IPS-18c (cell line): Measurements from ENCODE around the gene LAMA2.

ENCODE experiments used
- H3K4me3 ChIP-seq: 2 replicates; pipeline ENCODE4 v1.7.0; 2013; ENCODE audit warnings: low read depth, mild to moderate bottlenecking, low read length, moderate library complexity; ENCODE audit not compliant: insufficient read depth
- H3K9me3 ChIP-seq: one replicate; pipeline ENCODE4 v1.6.1; 2013; ENCODE audit warnings: mild to moderate bottlenecking, low read length, moderate library complexity; ENCODE audit not compliant: control insufficient read depth, insufficient read depth

Gene LAMA2

GRCh38 chr6:129417416-129418086, 534.6 kb downstream of the LAMA2 start:
- Histone ChIP-seq H3K9me3 (no peaks in the 10 kb centered on the region), H3K4me3 (no peak overlapping the region)

- no peaks in the 10 kb centered on the region for H3K9me3 ChIP-seq
- H3K4me3 ChIP-seq: no peak overlapping the region
Measured at GRCh38 chr6:129419324-129419723, 536.4 kb downstream of the LAMA2 start.

- no peaks in the 10 kb centered on the region for H3K9me3 ChIP-seq
Measured at GRCh38 chr6:129426343-129426742, 543.4 kb downstream of the LAMA2 start.

GRCh38 chr6:129429956-129430355, 547.0 kb downstream of the LAMA2 start:
- Histone ChIP-seq H3K4me3 (no peak overlapping the region), H3K9me3 (no peaks in the 10 kb centered on the region)

More at GRCh38 chr6:129426343-129426742, 543.4 kb downstream of the LAMA2 start:
- no peak overlapping the region for H3K4me3 ChIP-seq

GRCh38 chr6:129432738-129433137, 549.8 kb downstream of the LAMA2 start:
- H3K4me3 ChIP-seq: no peak overlapping the region
- no peaks in the 10 kb centered on the region for H3K9me3 ChIP-seq

GRCh38 chr6:129434091-129434490, 551.2 kb downstream of the LAMA2 start:
- no peaks in the 10 kb centered on the region for H3K9me3 ChIP-seq
- H3K4me3 ChIP-seq: no peak overlapping the region

GRCh38 chr6:129440691-129441090, 557.8 kb downstream of the LAMA2 start:
- Histone ChIP-seq H3K9me3 (no peaks in the 10 kb centered on the region), H3K4me3 (no peak overlapping the region)

- H3K9me3 ChIP-seq: no peaks in the 10 kb centered on the region
- no peak overlapping the region for H3K4me3 ChIP-seq
Measured at GRCh38 chr6:129444683-129445082, 561.7 kb downstream of the LAMA2 start.

- Histone ChIP-seq H3K4me3 (no peak overlapping the region), H3K9me3 (no peaks in the 10 kb centered on the region)
Measured at GRCh38 chr6:129446272-129447197, 563.6 kb downstream of the LAMA2 start.

GRCh38 chr6:129447198-129447565, 564.2 kb downstream of the LAMA2 start:
- Histone ChIP-seq H3K4me3 (no peak overlapping the region), H3K9me3 (no peaks in the 10 kb centered on the region)

GRCh38 chr6:129448965-129449364, 566.0 kb downstream of the LAMA2 start:
- no peaks in the 10 kb centered on the region for H3K9me3 ChIP-seq

GRCh38 chr6:129451187-129451586, 568.2 kb downstream of the LAMA2 start:
- Histone ChIP-seq H3K9me3 (no peaks in the 10 kb centered on the region), H3K4me3 (no peak overlapping the region)

More at GRCh38 chr6:129448965-129449364, 566.0 kb downstream of the LAMA2 start:
- H3K4me3 ChIP-seq: no peak overlapping the region

- Histone ChIP-seq H3K4me3 (no peak overlapping the region), H3K9me3 (no peaks in the 10 kb centered on the region)
Measured at GRCh38 chr6:129453073-129453472, 570.1 kb downstream of the LAMA2 start.

GRCh38 chr6:129454488-129454887, 571.5 kb downstream of the LAMA2 start:
- H3K9me3 ChIP-seq: no peaks in the 10 kb centered on the region
- no peak overlapping the region for H3K4me3 ChIP-seq

- Histone ChIP-seq H3K4me3 (no peak overlapping the region), H3K9me3 (no peaks in the 10 kb centered on the region)
Measured at GRCh38 chr6:129455126-129455769, 572.3 kb downstream of the LAMA2 start.

GRCh38 chr6:129460221-129460620, 577.3 kb downstream of the LAMA2 start:
- Histone ChIP-seq H3K4me3 (no peak overlapping the region), H3K9me3 (no peaks in the 10 kb centered on the region)

- no peaks in the 10 kb centered on the region for H3K9me3 ChIP-seq
- no peak overlapping the region for H3K4me3 ChIP-seq
Measured at GRCh38 chr6:129469070-129469662, 586.2 kb downstream of the LAMA2 start.
